GM23338 (cell line): ENCODE results near the gene REEP3.
"Not testable (repeated sequence)": the region's sequence is repeated elsewhere in the genome, so short reads cannot be mapped to it uniquely, and the experiment has no call there.

Source experiments
- CREB1 ChIP-seq: fragments of 250-450 bp; sonication (Bioruptor Pico); IDR thresholded peaks from 2 replicates; pipeline ENCODE4 v1.5.0; 2020; ENCODE audit warnings: low read depth, mild to moderate bottlenecking, moderate library complexity
- EZH2 ChIP-seq: fragments of 200-600 bp; sonication (generic); IDR thresholded peaks from one replicate; pipeline ENCODE4 v1.8.0; 2017; ENCODE audit warnings: antibody characterized with exemption, mild to moderate bottlenecking, low read depth; ENCODE audit not compliant: unreplicated experiment
- EZH2phosphoT487 ChIP-seq: fragments of 200-600 bp; sonication (generic); IDR thresholded peaks from one replicate; pipeline ENCODE4 v1.8.1; 2018; ENCODE audit warnings: antibody characterized with exemption; ENCODE audit not compliant: unreplicated experiment
- JUNB ChIP-seq: IDR thresholded peaks from one replicate; pipeline ENCODE4 v1.6.1; 2016; ENCODE audit warnings: antibody characterized with exemption; ENCODE audit not compliant: unreplicated experiment
- POLR2AphosphoS5 ChIP-seq: IDR thresholded peaks from 2 replicates; pipeline ENCODE4 v1.6.1; 2016; ENCODE audit warnings: antibody characterized with exemption, low read depth
- STAT1 ChIP-seq: IDR thresholded peaks from one replicate; pipeline ENCODE4 v1.6.1; 2016; ENCODE audit warnings: antibody characterized with exemption; ENCODE audit not compliant: unreplicated experiment
- ZNF331 ChIP-seq: fragments of 250-450 bp; sonication (Bioruptor Pico); IDR thresholded peaks from 2 replicates; pipeline ENCODE4 v1.5.0; 2020; ENCODE audit warnings: low read depth, mild to moderate bottlenecking, moderate library complexity
- TF ChIP-seq, protein P1 (sequence below), 2 experiments: fragments of 200-600 bp in 1 of 2; sonication (generic) in 1 of 2; conservative IDR thresholded peaks; 2 replicates each; pipeline versions ENCODE4 v1.5.1 to v1.6.1; 2016 to 2017; ENCODE audit warnings: antibody characterized with exemption in 2 of 2, low read depth in 2 of 2, mild to moderate bottlenecking in 2 of 2, moderate library complexity in 1 of 2
- TF ChIP-seq, protein P2 (sequence below): IDR thresholded peaks from one replicate; pipeline ENCODE4 v1.6.1; 2018; ENCODE audit warnings: antibody characterized with exemption; ENCODE audit not compliant: unreplicated experiment

DNA sequence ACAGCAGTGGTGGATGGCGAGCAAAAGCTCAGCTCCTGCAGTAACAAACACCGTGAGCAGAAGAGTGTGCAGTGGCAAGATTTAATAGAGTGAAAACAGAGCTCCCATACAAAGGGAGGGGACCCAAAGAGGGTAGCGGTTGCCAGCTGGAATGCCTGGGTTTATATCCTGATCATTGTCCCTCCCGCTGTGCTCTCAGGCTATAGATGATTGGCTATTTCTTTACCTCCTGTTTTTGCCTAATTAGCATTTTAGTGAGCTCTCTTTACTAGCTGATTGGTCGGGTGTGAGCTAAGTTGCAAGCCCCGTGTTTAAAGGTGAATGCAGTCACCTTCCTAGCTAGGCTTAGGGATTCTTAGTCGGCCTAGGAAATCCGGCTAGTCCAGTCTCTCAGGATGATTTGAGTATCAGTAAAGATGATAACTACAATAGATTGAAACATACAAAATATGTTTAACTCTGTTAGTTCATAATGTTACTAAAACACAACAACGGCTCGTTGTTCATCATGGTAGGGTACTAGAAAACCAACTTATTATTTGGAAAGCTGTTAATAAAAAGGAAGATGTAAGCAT lies 143.9 kb downstream of the REEP3 start:
- TF ChIP-seq, protein P1, sequence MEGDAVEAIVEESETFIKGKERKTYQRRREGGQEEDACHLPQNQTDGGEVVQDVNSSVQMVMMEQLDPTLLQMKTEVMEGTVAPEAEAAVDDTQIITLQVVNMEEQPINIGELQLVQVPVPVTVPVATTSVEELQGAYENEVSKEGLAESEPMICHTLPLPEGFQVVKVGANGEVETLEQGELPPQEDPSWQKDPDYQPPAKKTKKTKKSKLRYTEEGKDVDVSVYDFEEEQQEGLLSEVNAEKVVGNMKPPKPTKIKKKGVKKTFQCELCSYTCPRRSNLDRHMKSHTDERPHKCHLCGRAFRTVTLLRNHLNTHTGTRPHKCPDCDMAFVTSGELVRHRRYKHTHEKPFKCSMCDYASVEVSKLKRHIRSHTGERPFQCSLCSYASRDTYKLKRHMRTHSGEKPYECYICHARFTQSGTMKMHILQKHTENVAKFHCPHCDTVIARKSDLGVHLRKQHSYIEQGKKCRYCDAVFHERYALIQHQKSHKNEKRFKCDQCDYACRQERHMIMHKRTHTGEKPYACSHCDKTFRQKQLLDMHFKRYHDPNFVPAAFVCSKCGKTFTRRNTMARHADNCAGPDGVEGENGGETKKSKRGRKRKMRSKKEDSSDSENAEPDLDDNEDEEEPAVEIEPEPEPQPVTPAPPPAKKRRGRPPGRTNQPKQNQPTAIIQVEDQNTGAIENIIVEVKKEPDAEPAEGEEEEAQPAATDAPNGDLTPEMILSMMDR (conservative IDR thresholded peaks at IDR 0.05; ENCODE audit: low read depth in 2 of 2) = not testable (repeated sequence)
- TF ChIP-seq EZH2phosphoT487; POLR2AphosphoS5; EZH2; CREB1 (CRISPR knock-in tag); JUNB; STAT1; ZNF331 (CRISPR knock-in tag): not testable (repeated sequence)
- TF ChIP-seq, protein P2, sequence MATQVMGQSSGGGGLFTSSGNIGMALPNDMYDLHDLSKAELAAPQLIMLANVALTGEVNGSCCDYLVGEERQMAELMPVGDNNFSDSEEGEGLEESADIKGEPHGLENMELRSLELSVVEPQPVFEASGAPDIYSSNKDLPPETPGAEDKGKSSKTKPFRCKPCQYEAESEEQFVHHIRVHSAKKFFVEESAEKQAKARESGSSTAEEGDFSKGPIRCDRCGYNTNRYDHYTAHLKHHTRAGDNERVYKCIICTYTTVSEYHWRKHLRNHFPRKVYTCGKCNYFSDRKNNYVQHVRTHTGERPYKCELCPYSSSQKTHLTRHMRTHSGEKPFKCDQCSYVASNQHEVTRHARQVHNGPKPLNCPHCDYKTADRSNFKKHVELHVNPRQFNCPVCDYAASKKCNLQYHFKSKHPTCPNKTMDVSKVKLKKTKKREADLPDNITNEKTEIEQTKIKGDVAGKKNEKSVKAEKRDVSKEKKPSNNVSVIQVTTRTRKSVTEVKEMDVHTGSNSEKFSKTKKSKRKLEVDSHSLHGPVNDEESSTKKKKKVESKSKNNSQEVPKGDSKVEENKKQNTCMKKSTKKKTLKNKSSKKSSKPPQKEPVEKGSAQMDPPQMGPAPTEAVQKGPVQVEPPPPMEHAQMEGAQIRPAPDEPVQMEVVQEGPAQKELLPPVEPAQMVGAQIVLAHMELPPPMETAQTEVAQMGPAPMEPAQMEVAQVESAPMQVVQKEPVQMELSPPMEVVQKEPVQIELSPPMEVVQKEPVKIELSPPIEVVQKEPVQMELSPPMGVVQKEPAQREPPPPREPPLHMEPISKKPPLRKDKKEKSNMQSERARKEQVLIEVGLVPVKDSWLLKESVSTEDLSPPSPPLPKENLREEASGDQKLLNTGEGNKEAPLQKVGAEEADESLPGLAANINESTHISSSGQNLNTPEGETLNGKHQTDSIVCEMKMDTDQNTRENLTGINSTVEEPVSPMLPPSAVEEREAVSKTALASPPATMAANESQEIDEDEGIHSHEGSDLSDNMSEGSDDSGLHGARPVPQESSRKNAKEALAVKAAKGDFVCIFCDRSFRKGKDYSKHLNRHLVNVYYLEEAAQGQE = not testable (repeated sequence)
